Trophoblast cell (in vitro differentiated cells and primary cell): Measurements from ENCODE around the gene FAM149B1.
A peak's percentile ranks its signal among the peaks of the same experiment; 100 is the strongest.

Experiments used
- DNase-seq, 2 donors: peaks; one replicate each; pipeline ENCODE4 v3.0.0-alpha.2; 2016
- H2AFZ ChIP-seq: 2 replicates; pipeline ENCODE4 v1.6.1; 2013; ENCODE audit warnings: low read length, moderate library complexity, mild to moderate bottlenecking; ENCODE audit not compliant: insufficient read depth, poor library complexity
- H2AK5ac ChIP-seq: 2 replicates; pipeline ENCODE4 v1.6.1; 2013; ENCODE audit warnings: mild to moderate bottlenecking, low read length
- H2BK120ac ChIP-seq: 2 replicates; pipeline ENCODE4 v1.6.1; 2013; ENCODE audit warnings: low read length, mild to moderate bottlenecking, moderate library complexity; ENCODE audit not compliant: insufficient read depth, poor library complexity
- H2BK12ac ChIP-seq: 2 replicates; pipeline ENCODE4 v1.6.1; 2013; ENCODE audit warnings: mild to moderate bottlenecking, low read length, moderate library complexity
- H2BK5ac ChIP-seq: 2 replicates; pipeline ENCODE4 v1.6.1; 2013; ENCODE audit warnings: low read length, low read depth, moderate library complexity, mild to moderate bottlenecking; ENCODE audit not compliant: poor library complexity
- H3K14ac ChIP-seq: 2 replicates; pipeline ENCODE4 v1.6.1; 2013; ENCODE audit warnings: mild to moderate bottlenecking, low read length
- H3K18ac ChIP-seq: 2 replicates; pipeline ENCODE4 v1.6.1; 2013; ENCODE audit warnings: mild to moderate bottlenecking, low read length
- H3K23ac ChIP-seq: 2 replicates; pipeline ENCODE4 v1.6.1; 2013; ENCODE audit warnings: low read length
- H3K27ac ChIP-seq: 2 replicates; pipeline ENCODE4 v1.5.1; 2013; ENCODE audit warnings: low read depth, mild to moderate bottlenecking, inconsistent platforms, low read length, moderate library complexity
- H3K27me3 ChIP-seq: 2 replicates; pipeline ENCODE4 v1.6.1; 2013; ENCODE audit warnings: inconsistent platforms, mild to moderate bottlenecking, low read length, moderate library complexity; ENCODE audit not compliant: insufficient read depth
- H3K36me3 ChIP-seq, 2 experiments: 1 replicate in 1 of 2; 2 replicates in 1 of 2; pipeline ENCODE4 v1.6.1; 2013; ENCODE audit warnings: low read length in 2 of 2, mild to moderate bottlenecking in 2 of 2, moderate library complexity in 1 of 2; ENCODE audit not compliant: insufficient read depth in 2 of 2, control insufficient read depth in 1 of 2
- H3K4ac ChIP-seq: 2 replicates; pipeline ENCODE4 v1.6.1; 2013; ENCODE audit warnings: low read depth, mild to moderate bottlenecking, low read length, moderate library complexity
- H3K4me1 ChIP-seq, 2 experiments: 1 replicate in 1 of 2; 2 replicates in 1 of 2; pipeline ENCODE4 v1.6.1; 2013; ENCODE audit warnings: low read length in 2 of 2, mild to moderate bottlenecking in 2 of 2, moderate library complexity in 1 of 2; ENCODE audit not compliant: insufficient read depth in 2 of 2, control insufficient read depth in 1 of 2
- H3K4me2 ChIP-seq: 2 replicates; pipeline ENCODE4 v1.6.1; 2013; ENCODE audit warnings: inconsistent platforms, mild to moderate bottlenecking, low read length, moderate library complexity
- H3K4me3 ChIP-seq: 2 replicates; pipeline ENCODE4 v1.5.1; 2013; ENCODE audit warnings: mild to moderate bottlenecking, low read depth, low read length, inconsistent platforms
- H3K79me1 ChIP-seq: one replicate; pipeline ENCODE4 v1.6.1; 2013; ENCODE audit warnings: low read length
- H3K79me2 ChIP-seq: 2 replicates; pipeline ENCODE4 v1.6.1; 2013; ENCODE audit warnings: low read length, mild to moderate bottlenecking; ENCODE audit not compliant: control insufficient read depth, insufficient read depth, poor library complexity
- H3K9ac ChIP-seq: 2 replicates; pipeline ENCODE4 v1.6.1; 2013; ENCODE audit warnings: mild to moderate bottlenecking, low read length
- H3K9me3 ChIP-seq: 2 replicates; pipeline ENCODE4 v1.6.1; 2013; ENCODE audit warnings: low read depth, mild to moderate bottlenecking, control low read depth, inconsistent platforms, low read length; ENCODE audit not compliant: insufficient read depth
- H4K12ac ChIP-seq: 2 replicates; pipeline ENCODE4 v1.6.1; 2013; ENCODE audit warnings: low read depth, mild to moderate bottlenecking, low read length, moderate library complexity
- H4K8ac ChIP-seq: 2 replicates; pipeline ENCODE4 v1.6.1; 2013; ENCODE audit warnings: low read depth, mild to moderate bottlenecking, low read length, moderate library complexity
- H4K91ac ChIP-seq: one replicate; pipeline ENCODE4 v1.6.1; 2013; ENCODE audit warnings: low read depth, mild to moderate bottlenecking, low read length, moderate library complexity
- WGBS: extraction: QIAGEN DNeasy Blood & Tissue Kit; methylation state at CpG from one replicate; pipeline ENCODE4 v1.1.7; 2013; ENCODE audit warnings: missing lambda C conversion rate; ENCODE audit not compliant: insufficient read length, insufficient coverage; ENCODE audit errors: extremely low coverage; 5-methylcytosine and 5-hydroxymethylcytosine counted together

Gene FAM149B1

DNA sequence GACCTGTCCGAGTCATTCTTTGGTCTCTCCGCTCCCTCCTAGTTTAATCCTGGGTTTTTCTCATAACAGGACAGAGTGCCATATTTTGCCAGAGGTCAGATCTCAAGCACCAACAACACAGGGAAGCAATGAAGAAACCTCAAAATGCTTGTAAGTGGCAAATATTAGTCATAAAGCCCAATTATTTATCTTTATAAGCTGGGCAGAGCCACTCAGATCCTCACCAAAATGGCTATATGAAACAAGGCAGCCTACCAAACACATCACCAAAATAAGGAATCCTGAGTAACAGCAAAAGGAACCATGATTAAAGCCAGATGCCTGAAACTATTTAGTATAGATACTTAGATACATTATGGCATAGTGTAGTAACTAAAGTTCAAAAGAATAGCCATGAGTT, 4.8 kb upstream of the FAM149B1 start:
- Histone ChIP-seq H2AFZ (no peak overlapping the region), H3K9me3 (no peaks in the 10 kb centered on the region), H4K12ac (no peak overlapping the region), H3K4me2 (no peak overlapping the region), H3K18ac (no peak overlapping the region), H2BK5ac (no peak overlapping the region), H4K91ac (no peak overlapping the region), H3K4me3 (no peak overlapping the region), H3K27me3 (no peaks in the 10 kb centered on the region), H3K23ac (no peak overlapping the region), H3K27ac (no peak overlapping the region), H3K79me2 (peaks cover 5% of the 10 kb centered on the region), H3K14ac (no peak overlapping the region), H2AK5ac (no peak overlapping the region), H3K36me3 (peaks cover 8 to 9% of the 10 kb centered on the region in 2 experiments), H2BK12ac (no peak overlapping the region), H3K4me1 (no peaks in the 10 kb centered on the region), H3K4ac (no peak overlapping the region), H3K79me1 (peaks cover 5% of the 10 kb centered on the region), H4K8ac (no peak overlapping the region), H2BK120ac (no peak overlapping the region), H3K9ac (no peak overlapping the region)
- DNase-seq, result no peak
- WGBS, result no CpG with 5 or more reads among the region's 2 CpGs

DNA sequence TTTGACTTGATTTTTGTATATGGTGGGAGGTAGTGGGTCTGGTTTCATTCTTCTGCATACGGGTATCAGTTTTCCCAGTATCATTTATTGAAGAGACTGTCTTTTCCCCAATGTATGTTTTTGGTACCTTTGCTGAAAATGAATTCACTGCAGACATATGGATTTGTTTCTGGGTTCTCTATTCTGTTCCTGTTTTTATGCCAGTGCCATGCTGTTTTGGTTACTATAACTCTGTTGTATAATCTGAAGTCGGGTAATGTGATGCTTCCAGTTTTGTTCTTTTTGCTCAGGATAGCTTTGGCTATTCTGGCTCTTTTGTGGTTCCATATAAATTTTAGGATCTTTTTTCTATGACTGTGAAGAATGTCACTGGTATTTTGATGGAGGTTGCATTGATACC, 947 bp upstream of the FAM149B1 start:
- no peak overlapping the region for H3K9ac ChIP-seq
- H3K14ac ChIP-seq, result no peak overlapping the region
- no peak overlapping the region for H2BK12ac ChIP-seq
- H3K36me3 ChIP-seq, result peaks cover 5% of the 10 kb centered on the region in 2 experiments
- H3K4me1 ChIP-seq, result peaks cover 2 to 3% of the 10 kb centered on the region in 2 experiments
- no peak overlapping the region for H3K4ac ChIP-seq
- H2AK5ac ChIP-seq, result no peak overlapping the region
- no peak overlapping the region for H3K23ac ChIP-seq
- H4K8ac ChIP-seq, result no peak overlapping the region
- no CpG with 5 or more reads among the region's 2 CpGs for WGBS
- peaks cover 7% of the 10 kb centered on the region for H3K79me2 ChIP-seq
- H4K12ac ChIP-seq, result no peak overlapping the region
- no peak overlapping the region for H3K27ac ChIP-seq
- H4K91ac ChIP-seq, result no peak overlapping the region
- no peak overlapping the region for H2BK5ac ChIP-seq
- H3K18ac ChIP-seq, result no peak overlapping the region
- peaks cover 9% of the 10 kb centered on the region for H3K79me1 ChIP-seq
- no peaks in the 10 kb centered on the region for H3K9me3 ChIP-seq
- no peak for DNase-seq
- no peak overlapping the region for H3K4me3 ChIP-seq
- H3K27me3 ChIP-seq, result no peaks in the 10 kb centered on the region
- no peak overlapping the region for H2BK120ac ChIP-seq
- H2AFZ ChIP-seq, result no peak overlapping the region
- peak overlapping the region; percentile 80 for H3K4me2 ChIP-seq

DNA sequence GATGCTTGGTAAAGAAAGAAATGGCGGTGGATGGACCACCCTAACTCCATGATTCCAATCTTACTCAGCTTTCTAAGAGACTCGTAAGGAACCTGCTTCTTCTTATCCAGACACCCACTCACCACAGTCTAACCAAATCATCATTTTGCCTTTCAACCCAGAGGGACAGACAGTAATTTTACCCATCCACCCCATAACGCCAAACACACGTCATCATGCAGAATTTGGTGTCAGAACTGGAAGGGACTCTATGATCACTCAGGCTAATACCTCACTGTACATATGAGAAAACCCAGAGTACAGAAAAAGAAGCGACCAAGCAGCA, 499 bp upstream of the FAM149B1 start:
- peak overlapping the region; percentile 92 for H3K4me3 ChIP-seq
- no CpG with 5 or more reads among the region's 5 CpGs for WGBS
- peak overlapping the region; percentile 92 for H3K14ac ChIP-seq
- peaks cover 2 to 3% of the 10 kb centered on the region in 2 experiments for H3K4me1 ChIP-seq
- no peak overlapping the region for H2BK12ac ChIP-seq
- peak overlapping the region; percentile 96 for H4K8ac ChIP-seq
- H3K79me2 ChIP-seq, result peaks cover 7% of the 10 kb centered on the region
- peak overlapping the region; percentile 95 for H3K9ac ChIP-seq
- no peaks in the 10 kb centered on the region for H3K27me3 ChIP-seq
- peak overlapping the region; percentile 82 for H3K27ac ChIP-seq
- peak overlapping the region; percentile 68 for H4K91ac ChIP-seq
- H3K36me3 ChIP-seq, result peaks cover 5% of the 10 kb centered on the region in 2 experiments
- peak in 1 of 2 donors; percentile 24 for DNase-seq
- H2BK5ac ChIP-seq, result peak overlapping the region; percentile 67
- H3K9me3 ChIP-seq, result no peaks in the 10 kb centered on the region
- H3K18ac ChIP-seq, result peak overlapping the region; percentile 80
- peak overlapping the region; percentile 92 for H4K12ac ChIP-seq
- H3K79me1 ChIP-seq, result peaks cover 9% of the 10 kb centered on the region
- H3K23ac ChIP-seq, result no peak overlapping the region
- peak overlapping the region; percentile 71 for H2AK5ac ChIP-seq
- H3K4ac ChIP-seq, result peak overlapping the region; percentile 66
- H3K4me2 ChIP-seq, result peak overlapping the region; percentile 80
- H2BK120ac ChIP-seq, result no peak overlapping the region
- peak overlapping the region; percentile 89 for H2AFZ ChIP-seq

DNA sequence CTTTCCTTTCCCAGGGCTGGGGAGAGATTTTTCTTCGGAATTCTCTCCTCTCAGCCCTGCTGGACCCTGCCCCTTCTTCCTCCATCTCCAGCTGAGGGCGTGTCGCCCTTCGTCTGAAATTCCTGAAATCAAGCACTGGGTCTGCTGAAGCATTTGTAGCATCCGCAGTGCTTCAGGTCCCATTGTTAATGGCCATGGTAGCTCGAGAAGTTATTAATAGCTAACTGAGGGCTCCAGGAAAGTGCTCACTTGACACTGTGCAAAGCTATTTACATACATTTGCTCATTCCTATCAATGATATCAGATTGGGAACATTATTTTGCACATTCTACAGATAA, 515 bp downstream of the FAM149B1 start:
- H3K9me3 ChIP-seq, result no peaks in the 10 kb centered on the region
- peaks cover 7% of the 10 kb centered on the region for H3K79me2 ChIP-seq
- H2AK5ac ChIP-seq, result peak overlapping the region; percentile 7
- peak overlapping the region; percentile 77 for H3K14ac ChIP-seq
- WGBS, result no CpG with 5 or more reads among the region's 6 CpGs
- peaks cover 9% of the 10 kb centered on the region for H3K79me1 ChIP-seq
- peak overlapping the region; percentile 80 for H3K4me2 ChIP-seq
- peak overlapping the region; percentile 52 for H3K4ac ChIP-seq
- H3K23ac ChIP-seq, result no peak overlapping the region
- H2AFZ ChIP-seq, result no peak overlapping the region
- peaks cover 0 to 3% of the 10 kb centered on the region in 2 experiments for H3K36me3 ChIP-seq
- H3K4me3 ChIP-seq, result peak overlapping the region; percentile 80
- H2BK5ac ChIP-seq, result peak overlapping the region; percentile 78
- H4K8ac ChIP-seq, result peak overlapping the region; percentile 93
- no peaks in the 10 kb centered on the region for H3K27me3 ChIP-seq
- H3K18ac ChIP-seq, result peak overlapping the region; percentile 84
- no peak overlapping the region for H2BK120ac ChIP-seq
- H4K12ac ChIP-seq, result peak overlapping the region; percentile 69
- H4K91ac ChIP-seq, result peak overlapping the region; percentile 82
- peak; percentile 43 to 65 for DNase-seq
- H3K27ac ChIP-seq, result peak overlapping the region; percentile 88
- no peak overlapping the region for H2BK12ac ChIP-seq
- H3K9ac ChIP-seq, result peak overlapping the region; percentile 88
- peaks cover 2 to 3% of the 10 kb centered on the region in 2 experiments for H3K4me1 ChIP-seq
